Keratinocyte (primary cell): ENCODE results near the gene NLGN3.

Experiments
- CTCF ChIP-seq, 3 experiments: IDR thresholded peaks in 1 of 3; conservative IDR thresholded peaks in 1 of 3; optimal IDR thresholded peaks in 1 of 3; 2 replicates in 2 of 3; 3 replicates in 1 of 3; pipeline versions ENCODE3 to v1.5.1; 2011; ENCODE audit warnings: low read length in 3 of 3, mild to moderate bottlenecking in 3 of 3, moderate library complexity in 2 of 3, control low read depth in 1 of 3, inconsistent platforms in 1 of 3; ENCODE audit not compliant: insufficient read depth in 2 of 3; ENCODE audit errors: extremely low read depth in 1 of 3
- EZH2 ChIP-seq: IDR thresholded peaks from one replicate; pipeline ENCODE4 v1.6.1; 2012; ENCODE audit warnings: inconsistent platforms, mild to moderate bottlenecking, low read length, moderate library complexity

- no peak for TF ChIP-seq CTCF (optimal IDR thresholded peaks at IDR 0.05 in 1 of 3, IDR thresholded peaks at IDR 0.05 in 1 of 3, conservative IDR thresholded peaks at IDR 0.05 in 1 of 3; ENCODE audit: extremely low read depth in 1 of 3, insufficient read depth in 2 of 3, low read length in 3 of 3)
- no peak for TF ChIP-seq EZH2
These were observed 47.9 kb upstream of the NLGN3 start for GRCh38 chrX:71096760-71097032.
